Astrocyte of the hippocampus (primary cell): ENCODE data around the gene MTFP1.
"Not testable (repeated sequence)": the region's sequence is repeated elsewhere in the genome, so short reads cannot be mapped to it uniquely, and the experiment has no call there.

Experiments
- DNase-seq: peaks from one replicate; pipeline ENCODE4 v3.0.0; 2011; ENCODE audit warnings: low read depth, low spot score

MTFP1 gene

GRCh38 chr22:30455075-30455840 lies 29.7 kb downstream of the MTFP1 start:
- no peak for DNase-seq

DNA sequence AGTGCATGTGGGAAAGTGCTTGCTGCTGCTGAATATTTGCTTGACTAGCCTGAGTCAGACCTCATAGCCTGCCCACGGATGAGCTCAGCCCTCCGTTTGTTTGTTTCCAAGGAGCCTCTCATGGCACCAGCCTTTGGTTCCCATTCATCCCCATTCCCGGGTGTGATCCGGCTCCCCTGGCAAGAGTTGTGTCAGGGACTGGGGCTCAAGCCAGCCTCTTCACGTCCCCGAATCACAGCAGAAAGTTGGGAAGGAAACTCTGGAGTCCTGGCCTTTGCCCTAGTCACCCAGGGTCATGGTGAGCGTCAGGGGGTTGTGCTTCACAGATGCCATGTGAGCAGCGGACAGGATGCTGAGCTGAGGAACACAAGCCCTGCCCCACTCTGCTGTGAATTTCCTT lies 32.4 kb downstream of the MTFP1 start:
- DNase-seq = peak; percentile 20

- DNase-seq = peak; percentile 65
Measured at GRCh38 chr22:30459181-30460052, 33.8 kb downstream of the MTFP1 start.

GRCh38 chr22:30460147-30460546 lies 34.6 kb downstream of the MTFP1 start:
- no peak for DNase-seq

GRCh38 chr22:30460555-30460954 lies 35.0 kb downstream of the MTFP1 start:
- DNase-seq = not testable (repeated sequence)

DNA sequence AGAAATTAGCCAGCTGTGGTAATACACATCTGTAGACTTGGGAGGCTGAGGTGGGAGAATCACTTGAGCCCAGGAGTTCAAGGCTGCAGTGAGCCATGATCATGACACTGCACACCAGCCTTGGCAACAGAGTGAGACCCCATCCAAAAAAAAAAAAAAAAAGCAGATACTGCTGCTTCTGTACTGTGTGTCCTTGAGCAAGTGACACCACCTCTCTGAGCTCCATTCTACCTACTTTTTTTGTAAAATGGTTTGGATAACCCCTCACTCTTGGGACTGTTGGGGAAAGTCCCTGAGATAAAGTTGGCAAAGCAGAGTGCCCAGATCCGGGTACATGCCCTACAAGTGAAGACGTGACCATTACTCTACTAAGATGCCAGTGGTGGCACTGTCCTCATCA lies 43.6 kb downstream of the MTFP1 start:
- no peak for DNase-seq

GRCh38 chr22:30470655-30471054 lies 45.1 kb downstream of the MTFP1 start:
- DNase-seq = no peak

GRCh38 chr22:30471616-30472318 lies 46.2 kb downstream of the MTFP1 start, which contains the start of gene SEC14L3:
SEC14L3 (minus strand) TSS chr22:30472017; CDS start chr22:30471958, 59 bp downstream.
- no peak for DNase-seq

GRCh38 chr22:30472994-30473720 lies 47.6 kb downstream of the MTFP1 start:
- DNase-seq = no peak

- DNase-seq = no peak
Measured at GRCh38 chr22:30474121-30474520, 48.6 kb downstream of the MTFP1 start.

GRCh38 chr22:30474683-30475424 lies 49.3 kb downstream of the MTFP1 start:
- no peak for DNase-seq
